Kidney glomerular epithelial cell (primary cell): ENCODE data around the gene USP40.

Experiments used
- DNase-seq: peaks from one replicate; lab custom pipeline; 2025; lab: John Stamatoyannopoulos, UW

Gene USP40

DNA sequence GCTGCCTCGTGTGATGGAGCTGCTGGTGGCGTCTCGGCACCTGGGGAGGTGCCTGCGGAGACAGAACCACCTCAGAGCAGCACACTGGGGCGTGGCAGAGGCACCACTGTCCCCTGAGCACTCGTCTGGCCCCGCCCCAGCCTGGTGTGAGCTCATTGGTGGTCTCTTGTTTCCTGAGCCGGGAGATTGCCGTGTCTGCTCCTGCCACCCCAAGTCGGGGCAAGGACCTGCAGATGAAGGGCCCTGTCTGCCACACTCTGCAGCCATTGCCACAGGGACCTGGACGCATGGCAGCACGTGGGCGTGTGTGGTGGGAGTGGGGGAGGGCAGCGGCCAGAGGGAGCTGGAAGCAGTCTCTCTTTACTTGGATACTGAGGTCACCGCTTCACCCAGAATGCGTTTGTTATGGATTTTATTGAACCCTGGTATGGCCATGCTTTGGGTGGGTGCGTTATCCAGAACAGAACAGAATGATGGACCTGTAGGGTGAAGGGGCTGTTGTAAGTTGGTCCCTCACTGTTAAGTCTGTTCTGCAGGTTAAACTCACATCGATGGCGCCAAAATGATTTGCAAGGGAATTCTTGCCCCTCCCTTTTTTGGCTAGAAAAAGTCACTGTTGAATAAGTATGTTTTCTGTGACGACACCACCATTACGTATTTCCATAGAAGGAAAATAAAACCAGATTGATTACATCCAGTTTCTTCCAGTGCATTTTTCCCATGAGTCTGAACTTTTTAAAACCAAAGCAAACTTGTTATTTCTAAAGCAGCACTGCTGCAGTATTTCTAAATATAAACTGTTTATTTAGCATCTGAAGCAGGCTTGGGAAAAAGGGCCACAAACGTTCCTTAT lies 92.0 kb downstream of the USP40 start:
- DNase-seq = no peak

DNA sequence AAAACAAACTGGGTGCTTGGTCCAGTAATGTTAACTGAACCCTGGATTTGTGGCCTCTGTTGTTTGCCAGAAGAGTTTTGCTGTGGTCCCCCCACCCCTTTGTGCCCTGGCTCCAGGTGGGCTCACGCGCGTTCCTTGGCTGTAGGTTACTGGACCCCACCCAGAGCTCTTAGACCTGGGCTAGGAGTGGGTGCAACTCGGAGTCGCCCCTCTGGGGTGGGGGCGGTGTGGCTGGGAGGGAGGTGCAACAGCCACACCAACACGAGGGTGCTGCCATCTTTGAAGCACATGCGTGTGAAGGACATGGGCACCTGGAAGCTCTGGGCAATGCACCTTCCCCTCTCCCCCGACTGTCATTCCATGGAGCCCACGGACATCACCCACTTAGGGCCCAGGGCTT lies 92.7 kb downstream of the USP40 start:
- no peak for DNase-seq

DNA sequence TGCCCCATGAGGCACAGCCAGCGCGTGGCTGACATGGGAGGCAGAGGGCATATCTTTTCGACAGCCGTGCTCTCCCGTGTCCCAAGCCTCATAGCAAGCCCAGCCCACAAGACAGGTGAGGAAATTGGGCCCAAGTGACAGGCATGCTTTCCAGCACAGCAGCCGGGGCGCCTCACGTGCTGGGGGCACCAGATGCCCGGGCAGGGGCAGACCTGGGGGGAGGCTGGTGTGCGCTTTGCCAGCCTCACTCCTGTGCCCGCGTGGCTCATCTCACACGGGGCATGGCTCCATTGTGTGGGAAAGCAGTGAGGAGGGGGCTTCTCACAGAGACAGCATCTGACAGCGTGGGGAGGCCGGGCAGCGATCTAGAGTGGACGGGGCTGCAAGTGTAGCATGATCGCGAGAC lies 93.2 kb downstream of the USP40 start:
- DNase-seq = no peak

GRCh38 chr2:233471291-233472035 lies 95.1 kb downstream of the USP40 start:
- no peak for DNase-seq

DNA sequence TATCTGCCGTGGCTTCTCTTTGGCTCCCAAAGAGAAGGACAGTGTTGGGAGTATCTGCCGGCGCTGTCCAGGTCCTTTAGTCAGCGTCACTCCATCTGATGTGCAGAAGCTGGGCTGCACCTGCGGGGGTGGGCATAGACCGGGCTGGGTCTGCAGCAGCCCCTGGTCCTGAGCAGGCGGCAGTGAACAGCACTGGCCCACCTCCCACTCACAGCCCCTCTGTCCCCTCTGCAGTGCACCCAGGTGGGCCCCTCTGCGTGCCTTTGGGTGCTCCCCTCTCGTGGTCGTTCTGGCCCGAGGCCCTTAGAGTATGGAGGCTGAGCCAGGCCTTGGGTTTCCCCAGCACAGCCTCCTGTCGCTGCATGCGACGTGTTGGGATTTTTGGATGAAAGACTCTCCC lies 95.7 kb downstream of the USP40 start:
- DNase-seq = no peak

DNA sequence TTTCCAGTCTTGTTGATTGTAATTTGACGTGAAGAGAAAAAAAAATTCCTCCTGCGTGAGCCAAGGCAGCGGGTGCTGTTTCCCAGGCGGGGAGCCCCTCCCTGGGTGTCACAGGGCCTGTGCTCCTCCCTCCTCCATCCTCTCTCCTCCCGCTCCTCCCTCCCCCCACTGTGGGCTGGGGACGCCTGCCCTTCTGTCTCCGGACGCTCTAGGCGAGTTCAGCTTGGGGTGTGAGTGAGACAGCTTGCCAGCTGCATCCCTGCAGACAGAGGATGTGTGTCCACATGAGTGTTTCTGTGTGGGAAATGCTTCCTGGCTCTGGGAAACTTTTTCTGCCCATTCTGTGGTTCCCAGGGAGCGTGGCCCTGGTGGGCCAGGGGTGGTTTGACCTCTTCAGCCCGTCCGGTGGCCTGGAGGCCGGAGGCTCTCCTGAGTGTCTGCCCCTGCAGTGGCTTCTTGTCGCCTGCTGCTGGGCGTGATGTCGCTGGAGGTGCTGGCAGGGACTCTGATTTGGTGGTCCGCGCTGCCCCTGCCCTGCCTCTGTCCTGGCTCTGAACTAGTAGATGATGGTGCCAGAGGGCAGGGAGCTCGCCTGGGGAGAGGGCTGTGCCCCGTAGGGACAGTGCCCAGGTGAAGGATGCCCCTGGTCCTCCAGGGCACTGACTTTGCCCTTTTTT lies 96.4 kb downstream of the USP40 start:
- DNase-seq = no peak

DNA sequence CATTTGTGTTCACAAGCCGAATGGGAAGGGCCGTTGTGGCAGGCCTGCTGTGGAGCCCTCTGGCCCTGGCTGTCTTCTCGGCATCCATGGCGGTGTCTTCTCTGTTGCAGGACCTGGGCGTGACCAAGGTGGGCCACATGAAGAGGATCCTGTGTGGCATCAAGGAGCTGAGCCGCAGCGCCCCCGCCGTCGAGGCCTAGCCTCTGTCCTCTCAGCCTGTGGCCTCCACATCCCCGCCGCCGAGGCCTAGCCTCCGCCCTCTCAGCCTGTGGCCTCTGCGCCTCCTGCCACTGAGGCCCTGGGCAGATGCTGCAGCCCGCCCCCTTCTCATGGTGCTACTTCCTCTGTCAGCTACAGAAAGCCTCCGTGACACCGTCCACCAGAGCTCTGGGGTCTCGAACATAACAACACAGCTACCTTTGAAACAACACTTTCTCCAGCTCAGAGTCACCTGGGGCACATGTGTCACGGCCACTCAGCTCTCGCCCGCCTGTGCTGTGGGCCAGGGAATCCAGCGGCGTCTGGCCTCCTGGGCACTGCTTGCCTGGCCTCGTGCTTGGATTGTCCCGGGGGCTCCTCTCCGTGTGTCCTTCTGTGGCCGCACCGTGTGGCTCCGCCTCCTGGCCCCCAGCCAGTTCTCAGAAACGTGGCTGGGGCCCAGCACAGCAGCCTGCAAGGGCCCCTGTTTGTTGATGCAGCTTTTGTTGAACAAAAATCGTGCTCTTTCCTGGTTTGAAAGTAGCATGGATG lies 97.1 kb downstream of the USP40 start:
- no peak for DNase-seq

DNA sequence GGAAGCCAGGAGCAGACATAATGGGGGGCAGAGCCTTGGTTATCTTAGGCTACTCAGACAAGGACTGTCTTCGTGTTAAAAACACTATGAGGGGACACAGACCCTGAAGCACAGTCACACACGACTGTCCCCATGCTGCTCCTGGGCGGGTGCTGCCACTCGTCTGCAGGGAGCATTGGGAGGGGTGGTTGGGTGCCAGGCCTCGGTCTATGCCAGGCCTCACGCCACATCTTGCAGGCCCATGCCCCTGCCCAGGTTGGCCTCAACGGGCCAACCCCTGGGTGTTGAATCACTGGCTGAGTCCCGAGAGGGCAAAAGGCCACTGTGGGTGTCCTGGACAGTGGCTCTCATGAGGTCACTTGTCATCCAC lies 97.9 kb downstream of the USP40 start:
- DNase-seq = no peak

DNA sequence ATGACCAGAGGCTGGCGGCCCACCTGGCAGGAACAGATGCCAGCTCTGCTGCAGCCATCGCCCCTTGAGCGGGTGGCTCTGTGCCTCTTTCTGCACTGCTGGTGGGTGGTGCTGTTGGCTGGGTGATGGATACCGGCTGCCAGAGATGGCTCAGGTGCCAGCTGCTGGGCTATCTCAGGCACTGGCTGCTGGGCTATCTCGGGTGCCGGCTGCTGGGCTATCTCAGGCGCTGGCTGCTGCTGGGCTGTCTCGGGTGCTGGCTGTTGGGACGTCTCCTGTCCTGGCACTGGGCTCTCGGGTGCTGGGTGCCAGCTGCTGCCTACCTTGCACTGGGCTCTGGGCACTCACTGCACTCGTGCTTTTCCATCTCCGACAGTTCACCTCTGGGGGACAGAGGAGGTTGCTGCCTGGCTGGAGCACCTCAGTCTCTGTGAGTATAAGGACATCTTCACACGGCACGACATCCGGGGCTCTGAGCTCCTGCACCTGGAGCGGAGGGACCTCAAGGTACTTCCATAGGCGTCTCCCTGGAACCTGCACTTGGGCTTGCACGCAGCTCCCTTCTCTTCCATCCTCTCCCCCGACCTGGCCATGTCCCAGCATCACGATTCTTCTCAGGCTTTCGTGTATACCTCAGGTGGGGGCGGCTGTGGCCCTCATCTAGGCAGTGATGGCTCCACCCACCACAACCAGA lies 98.4 kb downstream of the USP40 start:
- no peak for DNase-seq

GRCh38 chr2:233466991-233467603 lies 99.5 kb downstream of the USP40 start:
- no peak for DNase-seq

DNA sequence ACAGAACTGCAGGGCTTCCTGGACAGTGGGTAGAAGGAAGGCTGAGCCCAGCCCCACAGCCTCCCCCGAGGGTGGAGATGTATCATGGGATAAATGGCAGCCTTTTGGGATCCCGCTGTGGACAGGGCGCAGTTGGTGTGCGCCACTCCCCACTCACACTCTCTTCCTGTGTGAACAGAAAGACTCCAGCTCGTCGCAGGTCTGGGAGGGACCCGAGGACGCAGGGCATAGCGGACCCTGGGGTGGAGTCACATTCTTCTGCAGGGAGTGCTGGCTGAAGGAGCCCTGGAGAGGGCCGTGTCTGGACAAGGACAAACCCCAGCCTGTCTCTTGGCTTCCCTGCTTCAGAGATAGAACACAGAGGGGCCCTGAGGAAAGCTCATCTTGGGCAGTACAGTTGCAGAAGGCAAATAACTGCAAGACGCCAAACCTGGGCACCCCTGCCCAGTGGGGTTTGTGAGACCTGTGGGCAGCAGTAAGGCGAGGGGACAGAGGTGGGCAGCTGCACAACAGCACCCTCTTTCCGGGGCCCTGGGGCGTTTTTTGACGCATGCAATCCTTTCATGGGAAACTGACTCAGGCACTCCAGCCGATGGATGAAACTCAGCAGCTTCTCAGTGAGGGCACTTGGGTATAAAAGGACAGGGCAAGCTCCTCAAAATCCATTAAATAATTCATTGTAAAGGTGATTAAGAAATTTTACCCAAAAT lies 101.9 kb downstream of the USP40 start:
- no peak for DNase-seq

DNA sequence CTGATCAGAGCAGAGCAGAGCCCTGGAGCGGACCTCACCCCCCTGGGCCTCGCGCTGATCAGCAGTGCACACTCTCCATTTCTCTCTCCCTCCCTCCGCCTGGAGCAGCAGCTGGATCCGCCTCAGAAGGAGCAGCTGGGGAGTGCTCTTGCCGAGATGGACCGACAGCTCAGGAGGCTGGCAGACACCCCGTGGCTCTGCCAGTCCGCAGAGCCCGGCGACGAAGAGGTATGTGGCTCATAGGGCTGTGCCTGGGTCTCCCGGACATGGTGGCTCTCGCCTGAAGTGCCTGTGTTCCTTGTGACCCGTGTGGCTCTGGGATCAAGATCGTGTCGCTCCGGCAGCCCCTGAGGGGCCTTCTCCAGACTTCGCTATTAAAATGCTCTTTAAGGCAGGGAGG lies 102.5 kb downstream of the USP40 start:
- DNase-seq = no peak

DNA sequence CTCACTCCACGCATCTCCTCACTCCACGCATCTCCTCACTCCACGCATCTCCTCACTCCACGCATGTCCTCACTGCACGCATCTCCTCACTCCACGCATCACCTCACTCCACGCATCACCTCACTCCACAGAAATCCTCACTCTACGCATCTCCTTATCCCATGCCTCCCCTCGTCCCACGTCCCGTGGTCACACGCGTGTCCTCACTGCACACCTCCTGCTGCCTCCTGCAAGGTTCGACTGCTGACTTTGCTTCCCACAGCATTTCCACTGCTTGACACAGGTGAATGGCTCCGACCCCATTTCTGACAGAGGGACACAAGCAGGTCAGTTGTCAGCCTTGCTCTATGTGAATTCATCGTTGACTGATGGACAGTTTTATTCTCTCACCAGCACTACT lies 103.0 kb downstream of the USP40 start:
- no peak for DNase-seq

- DNase-seq = no peak
Measured at GRCh38 chr2:233462826-233463470, 103.6 kb downstream of the USP40 start.

GRCh38 chr2:233462202-233462785 lies 104.3 kb downstream of the USP40 start:
- DNase-seq = no peak

DNA sequence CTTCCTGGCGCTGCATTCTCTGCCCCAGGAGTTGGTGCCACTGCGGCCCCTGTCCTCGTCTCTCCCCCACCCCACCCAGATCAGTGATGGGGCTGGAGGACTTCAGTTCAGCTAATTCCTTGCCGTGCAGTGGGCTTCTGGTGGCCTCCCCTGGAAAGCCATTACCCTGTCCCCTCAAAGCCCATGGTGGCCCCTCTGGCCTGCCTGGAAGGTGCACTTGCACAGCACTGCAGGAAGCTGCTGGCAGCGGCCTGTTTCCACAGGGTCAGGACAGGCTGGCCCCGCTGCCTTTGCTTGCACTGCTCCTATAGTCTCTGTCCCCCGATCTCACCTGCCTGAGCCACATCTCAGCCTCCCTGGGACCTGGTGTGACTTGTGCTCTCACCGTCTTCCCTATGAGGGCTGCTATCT lies 105.1 kb downstream of the USP40 start:
- DNase-seq = no peak

DNA sequence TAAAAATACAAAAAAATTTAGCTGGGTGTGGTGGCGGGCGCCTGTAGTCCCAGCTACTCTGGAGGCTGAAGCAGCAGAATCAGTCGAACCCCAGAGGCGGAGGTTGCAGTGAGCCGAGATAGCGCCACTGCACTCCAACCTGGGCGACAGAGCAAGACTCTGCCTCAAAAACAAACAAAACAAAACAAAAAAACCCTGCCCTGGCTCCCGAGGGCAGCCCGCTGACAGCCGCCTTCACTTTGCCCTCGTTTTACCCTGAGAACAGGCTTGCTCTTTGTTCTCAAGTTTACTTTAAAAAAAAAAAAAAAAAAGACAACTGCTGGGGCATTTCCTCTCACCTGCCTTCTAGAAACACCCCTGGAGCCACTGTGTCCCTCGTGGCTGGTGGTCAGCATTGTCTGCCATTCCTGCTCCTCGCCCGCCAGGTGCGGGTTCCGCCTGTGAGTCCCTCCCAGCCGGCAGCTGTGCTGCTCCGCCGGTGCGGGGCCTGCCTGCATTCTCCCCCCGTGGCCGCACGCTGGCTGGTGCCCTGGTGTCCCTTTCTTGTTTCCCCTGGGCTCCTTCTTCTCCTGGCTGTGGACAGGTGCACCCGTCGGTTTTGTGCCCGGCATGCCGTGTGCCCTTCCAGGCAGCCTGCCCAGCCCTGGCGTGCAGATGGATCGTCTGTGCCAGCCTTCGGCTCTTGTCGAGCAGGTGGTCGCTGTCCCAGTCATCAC lies 105.7 kb downstream of the USP40 start:
- no peak for DNase-seq

- DNase-seq = no peak
Measured at GRCh38 chr2:233459426-233459825, 107.2 kb downstream of the USP40 start.

- DNase-seq = no peak
Measured at GRCh38 chr2:233458826-233459225, 107.8 kb downstream of the USP40 start.
